PC-9 (cell line): Measurements from ENCODE around the gene DMKN.

Experiments used
- EZH2 ChIP-seq: fragments of 200-600 bp; sonication (generic); IDR thresholded peaks from 2 replicates; pipeline ENCODE4 v1.8.0; 2017; ENCODE audit warnings: antibody characterized with exemption, low read depth
- TF ChIP-seq, protein P1 (sequence below): fragments of 200-600 bp; sonication (generic); conservative IDR thresholded peaks from 2 replicates; pipeline ENCODE4 v1.6.1; 2017; ENCODE audit warnings: mixed run types, antibody characterized with exemption, mild to moderate bottlenecking, moderate library complexity

DNA sequence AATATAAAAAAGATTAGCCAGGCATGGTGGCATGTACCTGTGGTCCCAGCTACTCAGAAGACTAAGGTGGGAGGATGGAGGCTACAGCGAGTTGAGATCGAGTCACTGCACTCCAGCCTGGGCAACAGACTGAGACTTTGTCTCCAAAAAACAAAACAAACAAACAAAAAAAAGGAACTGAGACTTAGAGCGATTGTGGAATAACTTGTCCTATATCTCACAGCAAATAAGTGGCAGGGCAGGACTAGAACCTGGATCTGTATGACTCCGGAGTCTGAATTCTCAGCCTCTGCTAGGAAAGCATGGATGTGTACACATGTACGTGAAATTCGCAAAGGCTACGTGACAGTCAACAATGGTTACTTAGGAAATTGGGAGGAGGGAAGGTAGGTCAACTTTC lies 43.3 kb downstream of the DMKN start:
- TF ChIP-seq, protein P1, sequence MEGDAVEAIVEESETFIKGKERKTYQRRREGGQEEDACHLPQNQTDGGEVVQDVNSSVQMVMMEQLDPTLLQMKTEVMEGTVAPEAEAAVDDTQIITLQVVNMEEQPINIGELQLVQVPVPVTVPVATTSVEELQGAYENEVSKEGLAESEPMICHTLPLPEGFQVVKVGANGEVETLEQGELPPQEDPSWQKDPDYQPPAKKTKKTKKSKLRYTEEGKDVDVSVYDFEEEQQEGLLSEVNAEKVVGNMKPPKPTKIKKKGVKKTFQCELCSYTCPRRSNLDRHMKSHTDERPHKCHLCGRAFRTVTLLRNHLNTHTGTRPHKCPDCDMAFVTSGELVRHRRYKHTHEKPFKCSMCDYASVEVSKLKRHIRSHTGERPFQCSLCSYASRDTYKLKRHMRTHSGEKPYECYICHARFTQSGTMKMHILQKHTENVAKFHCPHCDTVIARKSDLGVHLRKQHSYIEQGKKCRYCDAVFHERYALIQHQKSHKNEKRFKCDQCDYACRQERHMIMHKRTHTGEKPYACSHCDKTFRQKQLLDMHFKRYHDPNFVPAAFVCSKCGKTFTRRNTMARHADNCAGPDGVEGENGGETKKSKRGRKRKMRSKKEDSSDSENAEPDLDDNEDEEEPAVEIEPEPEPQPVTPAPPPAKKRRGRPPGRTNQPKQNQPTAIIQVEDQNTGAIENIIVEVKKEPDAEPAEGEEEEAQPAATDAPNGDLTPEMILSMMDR, result no peak
- no peak for TF ChIP-seq EZH2
